RCC 7860 (cell line): ENCODE data around the gene MAP1LC3B.
A peak's percentile ranks its signal among the peaks of the same experiment; 100 is the strongest.

ENCODE experiments used
- DNase-seq: peaks from one replicate; pipeline ENCODE4 v3.0.0-alpha.2; 2015; ENCODE audit warnings: low spot score
- FAIRE-seq: peaks from 2 replicates; lab custom pipeline; 2012; peaks lifted over from hg19 to GRCh38; lab: Jason Lieb, UNC

Gene MAP1LC3B

DNA sequence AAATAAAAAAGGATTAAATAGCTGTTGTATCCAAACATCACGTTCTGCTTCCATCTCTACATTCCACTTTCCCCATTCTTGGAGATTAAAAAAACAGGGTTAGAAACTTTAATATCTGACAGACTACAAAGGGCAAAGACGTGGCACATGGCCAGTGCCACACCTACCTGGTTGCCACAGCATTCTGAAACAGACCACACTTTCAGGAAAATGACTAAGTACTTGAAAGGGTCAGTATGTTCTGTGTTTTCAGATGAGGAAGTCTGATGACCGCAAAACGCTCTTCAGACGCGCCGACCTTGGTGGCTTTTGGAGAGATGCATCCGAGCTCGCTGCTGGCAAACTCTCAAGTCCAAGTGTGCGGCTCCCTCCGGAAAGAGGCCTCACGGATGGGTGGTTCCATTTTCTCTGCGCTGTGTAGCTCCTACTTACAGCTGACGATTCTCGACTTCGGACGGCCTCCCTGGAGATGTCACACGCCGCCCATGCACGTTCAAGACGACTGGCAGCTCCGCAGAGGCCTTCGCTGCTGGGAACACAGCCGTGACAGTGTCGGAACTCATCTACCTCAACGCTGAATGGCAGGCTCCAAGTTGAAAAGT lies 15.5 kb downstream of the MAP1LC3B start:
- peak; percentile 97 for FAIRE-seq
- DNase-seq, result peak; percentile 97

DNA sequence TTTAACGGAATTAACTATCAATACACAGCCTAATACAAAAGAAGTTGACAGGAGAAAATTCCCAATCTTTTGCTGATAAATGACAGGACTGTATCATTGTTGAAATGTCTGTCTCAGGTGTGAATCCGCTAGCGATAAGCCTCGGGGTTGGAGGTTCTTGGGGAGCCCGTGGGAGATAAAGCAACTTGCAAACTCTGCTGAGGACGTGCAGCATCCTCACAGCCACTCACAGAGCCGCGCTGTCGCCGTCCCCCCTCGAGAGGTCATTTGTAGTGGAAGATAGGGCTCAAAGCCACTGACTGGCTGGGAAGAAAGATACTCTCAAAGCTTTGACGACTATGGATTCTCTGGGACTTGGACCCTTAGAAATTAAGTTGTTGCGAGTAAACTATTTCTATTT lies 17.0 kb downstream of the MAP1LC3B start:
- no peak for DNase-seq
- FAIRE-seq, result no peak

DNA sequence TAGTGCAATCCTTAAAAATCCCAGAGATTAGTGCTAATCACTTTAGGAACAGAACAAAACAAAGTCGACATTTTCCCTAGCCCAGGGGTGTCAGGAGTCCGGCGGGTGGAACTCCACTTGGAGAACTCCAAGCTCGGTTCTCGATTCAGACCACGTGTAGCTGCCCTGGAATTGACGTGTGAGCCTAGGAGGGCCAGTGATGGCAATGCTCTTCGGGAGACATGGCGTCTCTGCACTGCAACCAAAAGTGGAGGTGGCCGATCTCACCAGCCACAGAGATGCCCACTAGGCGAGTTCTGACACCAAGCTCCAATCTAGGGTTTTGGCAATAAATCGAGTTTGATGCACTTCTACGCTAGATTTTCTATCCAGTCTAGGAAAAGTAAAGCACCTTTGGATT lies 17.6 kb downstream of the MAP1LC3B start:
- FAIRE-seq (no peak), DNase-seq (no peak)

DNA sequence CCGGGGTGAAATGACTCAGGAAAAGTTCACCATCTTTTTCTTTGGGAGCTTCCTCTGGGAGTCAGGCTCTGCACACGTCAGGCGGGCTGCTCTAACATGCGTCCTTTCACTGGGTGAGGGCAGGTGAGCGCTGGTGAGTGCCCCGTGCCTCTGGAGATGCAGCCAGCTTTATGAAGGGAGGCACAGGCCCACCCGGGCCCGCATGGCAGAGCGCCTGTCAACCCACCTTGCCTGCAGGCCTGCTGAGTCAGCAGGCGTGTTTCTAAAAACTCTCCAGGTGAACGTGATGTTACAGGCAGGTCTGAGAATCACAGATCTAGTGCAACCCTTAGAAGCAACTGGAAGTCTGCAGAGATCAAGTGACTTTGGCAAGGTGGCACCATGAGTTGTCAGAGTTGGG lies 18.4 kb downstream of the MAP1LC3B start:
- FAIRE-seq, result no peak

DNA sequence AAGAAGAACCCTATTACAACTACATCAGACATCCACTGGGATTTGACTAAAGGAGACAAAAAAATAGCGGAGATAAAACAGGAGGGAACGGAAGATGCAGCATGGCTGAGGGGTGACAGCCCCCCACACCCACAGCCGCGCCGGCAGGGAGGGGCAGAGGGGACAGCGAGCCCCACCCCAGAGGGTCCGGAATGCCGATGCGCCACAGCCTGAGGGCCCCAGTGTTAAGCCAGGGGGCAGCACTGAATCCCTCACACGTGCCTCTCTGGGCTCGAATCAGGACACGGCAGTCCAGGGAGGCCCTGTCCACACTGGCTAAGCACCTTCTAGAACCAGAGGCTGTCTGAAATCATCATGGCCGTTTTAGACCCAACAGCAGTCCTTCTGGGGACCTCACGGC lies 18.8 kb downstream of the MAP1LC3B start:
- DNase-seq, result no peak
- no peak for FAIRE-seq

More for the DNA sequence above, 18.4 kb downstream of the MAP1LC3B start:
- no peak for DNase-seq

- FAIRE-seq (no peak), DNase-seq (no peak)
These were observed 19.5 kb downstream of the MAP1LC3B start for GRCh38 chr16:87411375-87412271.

DNA sequence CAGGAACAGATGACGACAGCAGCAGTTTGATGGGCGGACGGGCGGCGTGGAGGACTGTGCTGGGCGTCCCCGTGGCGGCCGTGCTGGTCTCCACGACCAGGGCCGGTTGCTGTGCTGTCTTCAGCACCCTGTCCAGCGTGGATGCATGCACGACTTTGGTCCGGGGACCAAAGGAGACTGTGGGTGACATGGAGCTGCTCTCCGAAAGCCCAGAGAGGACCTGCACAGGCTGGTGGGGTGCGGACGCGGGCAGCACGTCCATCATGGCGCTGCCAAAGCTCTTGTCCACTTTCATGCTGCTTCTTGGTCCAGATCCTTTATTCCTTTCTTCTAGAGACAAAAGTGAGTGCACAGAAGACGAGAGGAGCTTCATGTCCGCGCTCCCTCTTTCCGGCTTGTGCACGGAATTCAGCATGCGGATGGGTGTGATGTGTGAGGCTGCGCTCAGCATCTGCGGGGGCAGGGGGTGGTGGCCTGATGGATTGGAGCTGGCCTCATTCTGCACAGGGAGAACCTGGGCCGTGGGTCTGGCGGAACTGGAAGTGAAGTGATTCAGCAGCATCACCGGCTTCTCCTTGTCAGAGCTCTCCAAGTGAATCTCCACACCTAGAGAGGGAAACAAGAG lies 20.3 kb downstream of the MAP1LC3B start:
- FAIRE-seq (no peak), DNase-seq (no peak)

DNA sequence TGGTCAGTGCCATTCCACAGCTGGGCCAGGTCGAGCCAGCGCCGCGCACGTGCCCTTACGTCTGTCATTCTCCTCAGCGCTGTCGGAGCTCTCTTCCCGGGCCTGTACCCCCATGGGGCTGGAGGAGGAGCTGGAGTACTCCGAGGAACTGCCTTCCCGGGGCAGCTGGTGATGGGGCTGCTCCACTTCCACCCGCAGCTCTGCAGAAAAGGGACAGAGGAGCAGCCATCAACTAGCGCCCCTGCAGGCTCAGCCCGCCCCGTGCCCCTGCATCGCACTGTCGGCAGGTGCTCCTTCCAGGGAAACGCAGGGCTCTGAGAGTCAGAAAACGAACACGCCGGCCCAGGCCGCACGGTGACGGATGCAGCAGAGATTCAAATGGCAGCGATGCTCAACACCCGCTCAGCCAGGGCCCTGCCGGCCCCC lies 20.9 kb downstream of the MAP1LC3B start:
- FAIRE-seq (no peak), DNase-seq (no peak)

- DNase-seq (no peak), FAIRE-seq (no peak)
These were observed 22.1 kb downstream of the MAP1LC3B start for GRCh38 chr16:87414251-87414680.

DNA sequence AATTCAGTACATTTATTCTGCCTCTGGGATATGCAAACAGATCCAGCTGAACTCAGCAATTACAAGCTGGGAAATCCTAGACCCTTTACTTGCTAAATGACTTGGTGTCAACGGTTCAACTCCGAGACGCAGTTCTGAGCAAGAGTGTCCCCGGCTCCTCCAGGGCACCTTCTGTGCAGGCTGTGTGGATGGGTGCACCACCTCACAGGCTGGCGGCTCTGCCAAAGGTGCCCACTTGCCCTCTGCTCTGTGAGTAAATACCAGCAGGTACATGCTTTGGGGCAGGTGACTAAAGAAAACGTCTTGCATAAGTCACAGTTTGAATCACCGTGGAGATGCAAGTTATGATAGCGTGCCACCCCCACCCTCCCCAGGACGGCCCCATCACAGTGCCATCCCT lies 23.3 kb downstream of the MAP1LC3B start:
- DNase-seq (no peak), FAIRE-seq (no peak)

GRCh38 chr16:87416826-87417527 lies 24.8 kb downstream of the MAP1LC3B start:
- peak; percentile 74 for FAIRE-seq
- DNase-seq, result no peak

DNA sequence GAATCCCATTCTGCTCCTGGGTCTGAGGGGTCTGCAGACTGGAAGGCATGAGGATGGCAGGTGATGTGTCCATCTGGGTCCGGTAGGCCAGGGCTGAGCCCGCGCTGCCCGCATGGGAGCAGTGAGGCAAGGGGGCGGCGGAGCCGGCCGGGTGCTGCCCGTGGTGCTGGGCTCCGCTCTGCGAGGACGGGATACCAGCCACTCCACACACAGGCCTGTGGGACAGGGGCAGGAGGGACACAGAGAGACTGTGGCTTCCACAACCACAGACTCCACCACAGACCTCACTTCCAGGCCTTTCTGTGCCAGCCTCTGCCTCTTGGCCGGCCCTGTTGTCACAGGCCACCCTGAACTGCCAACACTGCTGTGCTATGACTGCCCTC lies 25.4 kb downstream of the MAP1LC3B start:
- FAIRE-seq (no peak), DNase-seq (no peak)

DNA sequence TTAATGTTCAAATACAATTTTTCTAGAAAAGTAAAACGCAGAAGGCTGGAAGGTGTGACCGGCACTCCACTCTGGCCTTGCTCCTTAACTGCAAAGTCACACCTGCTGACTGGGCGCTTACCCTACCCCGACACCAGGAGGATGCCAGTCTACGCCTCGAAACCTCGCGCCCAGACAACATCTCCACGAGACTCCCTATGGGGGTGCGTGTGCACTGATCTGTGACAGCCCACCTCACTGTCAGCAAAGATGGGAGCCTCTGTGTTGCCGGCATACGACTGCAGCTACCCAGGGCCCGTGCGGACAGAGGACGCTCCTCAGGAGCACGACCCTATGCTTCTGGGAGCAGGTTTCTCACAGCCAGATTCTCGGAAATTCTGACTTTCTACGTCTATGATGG lies 26.1 kb downstream of the MAP1LC3B start:
- DNase-seq (no peak), FAIRE-seq (no peak)

DNA sequence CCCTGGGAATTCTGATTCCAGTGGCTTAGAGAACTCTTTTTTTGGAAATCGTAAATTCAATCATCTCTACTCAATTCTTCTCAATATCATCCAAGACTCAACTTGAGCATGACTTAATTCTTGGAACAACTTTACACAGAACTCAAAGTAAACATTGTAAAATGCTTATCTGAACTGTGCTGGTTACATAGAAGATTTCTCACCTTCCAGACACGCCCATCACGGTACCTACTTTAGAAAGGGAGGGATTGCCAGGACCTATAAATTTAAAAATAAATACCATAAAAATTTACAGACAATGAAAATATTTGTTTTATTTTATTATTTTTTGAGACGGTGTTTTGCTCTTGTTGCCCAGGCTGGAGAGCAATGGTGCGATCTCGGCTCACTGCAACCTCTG lies 26.5 kb downstream of the MAP1LC3B start:
- DNase-seq (no peak), FAIRE-seq (no peak)

GRCh38 chr16:87420026-87421002 lies 28.2 kb downstream of the MAP1LC3B start:
- DNase-seq (no peak), FAIRE-seq (no peak)

- no peak for FAIRE-seq
These were observed 29.1 kb downstream of the MAP1LC3B start for GRCh38 chr16:87421003-87421912.

DNA sequence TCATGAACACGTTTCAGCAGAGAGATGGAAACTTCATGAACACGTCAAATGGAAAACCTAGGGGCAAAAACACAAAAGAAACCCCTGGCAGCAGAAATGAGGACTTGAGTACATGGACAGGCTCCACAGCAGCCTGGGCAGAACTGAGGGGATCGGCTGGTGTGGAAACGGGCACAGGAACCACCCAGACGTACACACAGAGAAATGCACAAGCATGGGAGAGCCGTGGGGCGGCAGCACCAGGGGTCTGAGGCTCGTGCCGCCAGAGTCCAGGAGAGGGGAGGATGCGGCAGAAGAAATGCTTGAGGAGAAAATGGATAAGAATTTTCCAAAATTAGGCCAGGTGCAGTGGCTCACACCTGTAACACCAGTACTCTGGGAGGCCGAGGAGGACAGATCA lies 30.0 kb downstream of the MAP1LC3B start:
- DNase-seq (no peak), FAIRE-seq (no peak)

More at GRCh38 chr16:87421003-87421912, 29.1 kb downstream of the MAP1LC3B start:
- DNase-seq, result no peak

DNA sequence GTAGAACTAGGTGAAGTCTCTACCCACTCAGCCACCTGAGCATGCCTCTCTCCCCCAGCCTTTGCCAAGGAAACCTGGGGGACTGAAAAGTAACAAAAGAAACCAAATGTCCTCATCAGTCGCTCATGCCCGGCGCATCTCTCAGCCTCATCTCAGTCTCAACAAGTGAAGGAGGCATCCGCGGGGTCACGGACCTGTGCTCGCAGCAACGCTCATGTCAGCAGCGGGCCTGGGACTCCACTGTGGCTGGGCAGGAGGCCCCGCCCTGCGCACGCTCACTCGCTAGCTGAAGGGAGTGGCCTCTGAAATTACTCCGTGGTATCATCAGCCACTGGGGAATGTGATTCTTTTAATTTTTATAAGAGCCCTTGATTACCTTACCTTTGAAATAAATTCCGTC lies 31.3 kb downstream of the MAP1LC3B start:
- DNase-seq, result no peak
- no peak for FAIRE-seq

GRCh38 chr16:87424266-87424665 lies 32.1 kb downstream of the MAP1LC3B start:
- FAIRE-seq (no peak), DNase-seq (no peak)
